ENCODE results near the gene SCG3. TPM values are rescaled to one million over a fixed set of nuclear protein-coding genes. Genes with fewer than 3 reads are reported as not detected.

The SCG3 gene
- total RNA-seq, 2 donors from 2014 or later: not detected

- H3K27me3 Mint-ChIP-seq: no peaks in the 10 kb centered on the region
- no peaks in the 10 kb centered on the region for H3K9me3 Mint-ChIP-seq
- H3K36me3 Mint-ChIP-seq (ENCODE audit: low read depth): no peaks in the 10 kb centered on the region
- no peak overlapping the region for H3K27ac Mint-ChIP-seq
- peak; percentile 60 for ATAC-seq (replicated peaks)
- H3K4me3 Mint-ChIP-seq: peak overlapping the region; percentile 81
- H3K4me1 Mint-ChIP-seq: peaks cover 34% of the 10 kb centered on the region
Observed at GRCh38 chr15:51751697-51752683, 70.7 kb downstream of the SCG3 start.

- no peak for ATAC-seq (replicated peaks)
- H3K36me3 Mint-ChIP-seq (ENCODE audit: low read depth): no peaks in the 10 kb centered on the region
Observed at GRCh38 chr15:51752888-51753287, 71.6 kb downstream of the SCG3 start.

GRCh38 chr15:51754267-51754666 lies 73.0 kb downstream of the SCG3 start:
- peaks cover 34% of the 10 kb centered on the region for H3K4me1 Mint-ChIP-seq
- ATAC-seq (replicated peaks): no peak
- H3K27ac Mint-ChIP-seq: no peak overlapping the region
- no peaks in the 10 kb centered on the region for H3K36me3 Mint-ChIP-seq (ENCODE audit: low read depth)
- H3K4me3 Mint-ChIP-seq: no peak overlapping the region
- no peaks in the 10 kb centered on the region for H3K27me3 Mint-ChIP-seq
- no peaks in the 10 kb centered on the region for H3K9me3 Mint-ChIP-seq

More at GRCh38 chr15:51752888-51753287, 71.6 kb downstream of the SCG3 start:
- peaks cover 34% of the 10 kb centered on the region for H3K4me1 Mint-ChIP-seq
- peak overlapping the region; percentile 72 for H3K4me3 Mint-ChIP-seq
- H3K27me3 Mint-ChIP-seq: no peaks in the 10 kb centered on the region
- H3K9me3 Mint-ChIP-seq: no peaks in the 10 kb centered on the region
- no peak overlapping the region for H3K27ac Mint-ChIP-seq

- Mint-ChIP-seq H3K36me3 (ENCODE audit: low read depth) (no peaks in the 10 kb centered on the region), H3K4me1 (peaks cover 30% of the 10 kb centered on the region), H3K27ac (no peak overlapping the region), H3K4me3 (no peak overlapping the region), H3K27me3 (no peaks in the 10 kb centered on the region), H3K9me3 (no peaks in the 10 kb centered on the region)
- ATAC-seq (replicated peaks): no peak
Observed at GRCh38 chr15:51755790-51756189, 74.5 kb downstream of the SCG3 start.

GRCh38 chr15:51756482-51756881 lies 75.2 kb downstream of the SCG3 start:
- peaks cover 27% of the 10 kb centered on the region for H3K4me1 Mint-ChIP-seq
- H3K36me3 Mint-ChIP-seq (ENCODE audit: low read depth): no peaks in the 10 kb centered on the region
- H3K27me3 Mint-ChIP-seq: no peaks in the 10 kb centered on the region
- no peaks in the 10 kb centered on the region for H3K9me3 Mint-ChIP-seq
- H3K4me3 Mint-ChIP-seq: no peak overlapping the region
- ATAC-seq (replicated peaks): no peak
- no peak overlapping the region for H3K27ac Mint-ChIP-seq

GRCh38 chr15:51757450-51757849 lies 76.1 kb downstream of the SCG3 start:
- Mint-ChIP-seq H3K27me3 (no peaks in the 10 kb centered on the region), H3K27ac (no peak overlapping the region), H3K36me3 (ENCODE audit: low read depth) (no peaks in the 10 kb centered on the region), H3K9me3 (no peaks in the 10 kb centered on the region), H3K4me3 (no peak overlapping the region), H3K4me1 (peaks cover 22% of the 10 kb centered on the region)
- ATAC-seq (replicated peaks): no peak

- Mint-ChIP-seq H3K27me3 (no peaks in the 10 kb centered on the region), H3K27ac (no peak overlapping the region), H3K36me3 (ENCODE audit: low read depth) (no peaks in the 10 kb centered on the region), H3K4me1 (peaks cover 16% of the 10 kb centered on the region), H3K9me3 (no peaks in the 10 kb centered on the region), H3K4me3 (no peak overlapping the region)
- no peak for ATAC-seq (replicated peaks)
Observed at GRCh38 chr15:51758645-51759044, 77.3 kb downstream of the SCG3 start.

- no peaks in the 10 kb centered on the region for H3K36me3 Mint-ChIP-seq (ENCODE audit: low read depth)
- ATAC-seq (replicated peaks): no peak
- H3K4me3 Mint-ChIP-seq: no peak overlapping the region
- H3K4me1 Mint-ChIP-seq: peaks cover 12% of the 10 kb centered on the region
- H3K27me3 Mint-ChIP-seq: no peaks in the 10 kb centered on the region
- no peak overlapping the region for H3K27ac Mint-ChIP-seq
- no peaks in the 10 kb centered on the region for H3K9me3 Mint-ChIP-seq
Observed at GRCh38 chr15:51759557-51760070, 78.3 kb downstream of the SCG3 start.

GRCh38 chr15:51760805-51761204 lies 79.5 kb downstream of the SCG3 start:
- no peak overlapping the region for H3K4me3 Mint-ChIP-seq
- peaks cover 5% of the 10 kb centered on the region for H3K4me1 Mint-ChIP-seq
- no peak for ATAC-seq (replicated peaks)
- no peaks in the 10 kb centered on the region for H3K36me3 Mint-ChIP-seq (ENCODE audit: low read depth)
- no peaks in the 10 kb centered on the region for H3K9me3 Mint-ChIP-seq
- H3K27me3 Mint-ChIP-seq: no peaks in the 10 kb centered on the region
- H3K27ac Mint-ChIP-seq: no peak overlapping the region

- Mint-ChIP-seq H3K27ac (peak overlapping the region; percentile 24), H3K27me3 (no peaks in the 10 kb centered on the region), H3K9me3 (no peaks in the 10 kb centered on the region), H3K4me3 (no peak overlapping the region), H3K4me1 (peaks cover 8% of the 10 kb centered on the region), H3K36me3 (ENCODE audit: low read depth) (peaks cover 15% of the 10 kb centered on the region)
- no peak for ATAC-seq (replicated peaks)
Observed at GRCh38 chr15:51765751-51766150, 84.4 kb downstream of the SCG3 start.

GRCh38 chr15:51766341-51766740 lies 85.0 kb downstream of the SCG3 start:
- ATAC-seq (replicated peaks): no peak
- Mint-ChIP-seq H3K4me3 (no peak overlapping the region), H3K36me3 (ENCODE audit: low read depth) (peaks cover 15% of the 10 kb centered on the region), H3K9me3 (no peaks in the 10 kb centered on the region), H3K27ac (no peak overlapping the region), H3K4me1 (peaks cover 8% of the 10 kb centered on the region), H3K27me3 (no peaks in the 10 kb centered on the region)

- Mint-ChIP-seq H3K27ac (peak overlapping the region; percentile 87), H3K4me1 (peaks cover 8% of the 10 kb centered on the region), H3K9me3 (no peaks in the 10 kb centered on the region), H3K36me3 (ENCODE audit: low read depth) (peaks cover 15% of the 10 kb centered on the region), H3K4me3 (peak overlapping the region; percentile 57), H3K27me3 (no peaks in the 10 kb centered on the region)
- peak; percentile 38 for ATAC-seq (replicated peaks)
Observed at GRCh38 chr15:51768018-51768417, 86.7 kb downstream of the SCG3 start.
